NCI-H2107 treated with DMSO at 0.1 percent for 48 hours (cell line): Measurements from ENCODE around the gene TMEM92.
"Not testable (repeated sequence)": the region's sequence is repeated elsewhere in the genome, so short reads cannot be mapped to it uniquely, and the experiment has no call there.

Source experiments
- DNase-seq: peaks from one replicate; lab custom pipeline; 2025; ENCODE audit not compliant: unreplicated experiment; lab: John Stamatoyannopoulos, UW

Gene TMEM92

DNA sequence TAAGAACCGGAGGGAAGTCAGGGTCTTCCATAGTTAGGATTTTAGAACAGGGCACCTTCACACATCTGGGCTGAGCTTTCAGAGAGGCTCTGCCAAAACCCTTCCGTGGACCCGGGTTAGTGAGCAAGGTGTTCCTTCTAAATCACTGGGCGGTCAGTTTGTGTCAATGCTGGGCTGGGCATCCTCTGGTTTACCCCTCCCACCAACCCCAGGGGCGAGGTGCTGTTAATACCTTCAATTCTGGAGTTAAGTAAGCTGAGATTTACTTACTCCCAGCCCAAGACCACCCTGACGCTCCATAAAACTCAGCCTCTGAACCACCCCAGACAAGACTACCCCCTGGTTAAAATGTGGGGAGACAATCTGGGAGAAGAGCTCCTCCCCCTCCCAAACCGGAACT is 1.0 kb downstream of the TMEM92 start:
- DNase-seq = no peak

- no peak for DNase-seq
Measured at GRCh38 chr17:50276588-50277356, 2.5 kb downstream of the TMEM92 start.

DNA sequence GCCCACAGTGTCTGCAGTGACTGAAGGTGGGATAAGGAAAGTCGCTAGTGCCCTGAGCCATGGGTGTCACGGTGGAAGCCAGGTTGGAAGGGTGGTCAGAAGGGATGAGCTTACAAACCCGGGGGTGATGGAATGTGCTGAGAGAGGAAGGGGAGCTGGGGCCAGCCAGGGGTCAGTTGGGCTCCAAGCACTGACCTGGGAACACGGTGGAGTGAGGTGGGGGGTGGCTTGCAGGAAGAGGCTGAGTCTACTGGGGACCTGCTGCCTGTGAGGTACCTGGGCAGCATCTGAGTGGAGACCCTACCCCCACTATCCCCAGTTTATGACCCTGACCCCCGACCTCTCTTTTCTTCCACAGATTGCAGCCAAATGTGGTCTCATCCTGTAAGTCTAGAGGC is 3.1 kb downstream of the TMEM92 start:
- no peak for DNase-seq

DNA sequence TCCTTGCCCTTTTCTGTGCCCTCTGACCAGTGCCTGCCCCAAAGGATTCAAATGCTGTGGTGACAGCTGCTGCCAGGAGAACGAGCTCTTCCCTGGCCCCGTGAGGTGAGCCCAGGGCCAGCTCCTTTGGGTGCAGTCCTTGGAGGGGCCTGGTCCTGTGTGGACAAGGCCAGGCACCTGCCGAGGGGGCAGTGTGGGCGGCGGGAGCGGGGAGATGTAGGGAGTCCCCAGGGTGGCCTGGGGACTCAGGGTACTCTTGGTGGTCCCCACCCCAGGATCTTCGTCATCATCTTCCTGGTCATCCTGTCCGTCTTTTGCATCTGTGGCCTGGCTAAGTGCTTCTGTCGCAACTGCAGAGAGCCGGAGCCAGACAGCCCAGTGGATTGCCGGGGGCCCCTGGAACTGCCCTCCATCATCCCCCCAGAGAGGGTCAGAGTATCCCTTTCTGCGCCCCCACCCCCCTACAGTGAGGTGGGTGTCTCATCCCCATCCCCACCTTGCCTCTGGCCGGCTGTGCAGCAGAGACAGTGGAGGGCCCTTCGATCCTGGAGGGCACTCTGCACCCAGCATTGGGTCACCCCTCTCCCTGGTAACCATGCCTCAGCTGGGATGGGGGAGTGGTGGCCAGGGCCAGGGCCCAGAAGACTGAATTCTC is 4.4 kb downstream of the TMEM92 start:
- DNase-seq = no peak

DNA sequence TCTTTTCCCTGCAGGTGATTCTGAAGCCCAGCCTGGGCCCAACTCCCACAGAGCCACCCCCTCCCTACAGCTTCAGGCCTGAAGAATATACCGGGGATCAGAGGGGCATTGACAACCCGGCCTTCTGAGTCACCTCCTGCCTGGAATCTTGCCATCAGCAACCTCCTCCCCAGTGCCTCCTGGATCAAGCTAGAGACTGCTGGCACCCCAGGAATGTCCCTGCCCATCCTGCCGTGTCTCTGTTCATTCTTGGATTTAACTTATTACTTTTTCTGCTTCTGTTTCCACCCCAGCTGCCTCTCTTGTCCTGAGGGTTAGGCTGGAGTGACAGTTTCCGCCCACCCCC is 4.9 kb downstream of the TMEM92 start:
- DNase-seq = no peak

GRCh38 chr17:50279639-50280038 is 5.4 kb downstream of the TMEM92 start:
- DNase-seq = no peak

DNA sequence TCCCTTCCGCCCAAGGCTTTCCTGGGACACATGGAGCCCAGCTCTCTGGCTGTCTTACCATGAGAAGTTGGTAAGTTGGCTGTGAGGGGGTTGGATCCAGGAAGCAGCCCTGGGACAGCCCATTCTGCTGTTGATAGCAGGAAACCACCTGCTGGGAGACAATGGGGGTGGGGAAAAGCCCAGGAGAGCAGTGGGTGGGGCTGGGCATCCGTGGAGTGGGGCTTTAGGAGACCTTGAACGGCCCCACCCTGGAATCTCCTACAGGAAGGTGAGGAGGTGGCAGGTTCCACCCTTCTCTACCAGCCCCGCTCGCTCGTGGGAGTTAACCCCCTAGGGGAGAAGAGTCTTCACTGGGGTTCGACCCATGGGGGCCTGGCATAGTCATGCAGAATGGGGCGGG is 5.8 kb downstream of the TMEM92 start:
- no peak for DNase-seq

- DNase-seq = no peak
Measured at GRCh38 chr17:50280801-50281441, 6.7 kb downstream of the TMEM92 start.

GRCh38 chr17:50281739-50282401 is 7.6 kb downstream of the TMEM92 start:
- DNase-seq = no peak

DNA sequence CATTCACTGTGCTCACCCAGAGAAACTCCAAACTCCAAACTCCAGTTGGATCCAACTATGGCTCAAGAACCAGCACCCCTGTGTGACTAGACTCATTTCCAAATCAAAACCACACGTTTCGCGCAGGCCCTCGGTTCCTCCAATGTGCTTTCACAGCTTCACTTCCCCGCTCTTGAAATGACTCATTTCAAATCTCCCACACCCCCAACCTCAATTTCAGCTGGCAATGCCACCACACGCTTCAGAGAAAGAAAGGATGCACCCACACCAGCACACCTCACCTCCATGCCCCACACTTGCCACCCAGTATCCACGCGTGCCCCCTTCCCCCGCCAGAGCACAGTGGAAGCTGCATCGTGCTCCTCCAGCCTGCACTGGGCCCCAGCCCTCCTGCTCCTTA is 9.0 kb downstream of the TMEM92 start:
- no peak for DNase-seq

- DNase-seq = no peak
Measured at GRCh38 chr17:50283714-50284113, 9.4 kb downstream of the TMEM92 start.

GRCh38 chr17:50285941-50286340 is 11.7 kb downstream of the TMEM92 start:
- DNase-seq = no peak

GRCh38 chr17:50287302-50287701 is 13.0 kb downstream of the TMEM92 start:
- not testable (repeated sequence) for DNase-seq

- DNase-seq = no peak
Measured at GRCh38 chr17:50288306-50288705, 14.0 kb downstream of the TMEM92 start.

- no peak for DNase-seq
Measured at GRCh38 chr17:50289278-50289677, 15.0 kb downstream of the TMEM92 start.

- no peak for DNase-seq
Measured at GRCh38 chr17:50289991-50290702, 15.9 kb downstream of the TMEM92 start.

DNA sequence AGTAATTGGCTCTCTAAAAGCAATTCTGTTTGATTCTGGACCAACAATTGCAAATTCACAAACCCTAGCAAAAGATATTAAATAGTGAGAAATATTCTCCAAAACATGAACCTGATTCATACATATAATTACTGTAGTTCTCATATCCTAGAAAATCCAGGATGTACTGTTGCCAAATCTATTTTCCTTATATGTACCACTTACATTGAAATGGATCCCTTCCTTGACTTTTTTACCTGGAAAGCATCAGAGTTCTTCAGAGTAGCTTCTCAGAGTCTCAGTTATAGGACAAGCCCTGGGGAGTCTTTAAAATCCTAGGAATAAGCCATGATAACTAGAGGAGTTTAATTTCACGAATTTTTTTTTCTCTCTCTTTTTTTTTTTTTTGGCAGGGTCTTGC is 16.7 kb downstream of the TMEM92 start:
- DNase-seq = no peak

DNA sequence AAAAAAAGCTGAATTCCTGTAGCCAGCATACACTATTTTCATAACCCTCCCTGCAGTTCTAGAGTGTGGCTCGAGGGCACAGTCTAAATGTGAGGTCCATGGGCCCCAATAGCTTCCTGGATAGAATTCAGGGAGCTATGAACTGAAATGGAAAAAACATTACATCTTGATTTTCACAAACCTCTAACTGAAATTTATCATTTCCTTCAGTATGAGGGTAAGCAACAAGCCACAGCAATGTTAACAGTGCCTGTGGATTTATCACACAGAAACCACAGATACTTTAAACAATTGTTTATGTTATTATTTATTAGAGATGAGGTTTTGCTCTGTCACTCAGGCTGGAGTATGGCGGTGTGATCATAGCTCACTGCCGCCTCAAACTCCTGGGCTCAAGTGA is 18.2 kb downstream of the TMEM92 start:
- no peak for DNase-seq

DNA sequence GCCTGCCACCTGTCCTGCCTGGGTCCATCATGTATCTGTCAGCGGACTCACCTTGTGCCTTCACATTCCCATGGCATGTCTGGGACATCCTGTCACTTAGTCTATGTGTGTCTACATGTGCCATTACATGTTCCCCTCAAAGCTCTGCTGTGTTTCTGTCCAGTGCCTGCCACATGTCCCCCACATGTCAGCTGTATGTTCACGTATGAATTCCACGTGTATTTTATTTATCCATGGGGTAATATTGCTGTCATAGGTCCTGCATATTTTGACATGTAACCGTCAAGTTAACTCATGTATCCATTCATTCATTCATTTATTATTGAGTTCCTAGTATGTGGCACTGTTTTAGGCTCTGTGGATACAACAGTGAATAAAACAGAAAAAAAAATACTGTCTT is 20.8 kb downstream of the TMEM92 start:
- no peak for DNase-seq

DNA sequence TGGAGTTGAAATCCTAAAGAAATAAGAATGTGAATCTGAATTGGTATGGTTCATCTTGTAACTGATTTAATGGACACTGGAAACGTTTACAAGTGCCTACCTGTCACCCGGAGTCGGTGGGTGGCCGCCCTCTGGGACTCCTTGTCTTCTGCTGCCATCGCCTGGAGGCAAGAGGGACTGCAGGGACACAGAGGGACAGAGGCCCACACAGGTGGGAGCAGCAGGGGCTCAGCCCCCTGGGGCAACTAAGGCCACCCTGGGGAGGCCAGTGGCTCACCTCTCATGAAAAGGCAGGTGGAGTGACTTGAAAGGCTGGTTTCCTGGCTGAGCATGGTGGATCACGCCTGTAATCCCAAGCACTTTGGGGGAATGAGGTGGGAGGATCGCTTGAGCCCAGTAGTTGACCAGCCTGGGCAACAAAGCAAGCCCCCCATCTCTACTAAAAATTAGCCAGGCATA is 23.2 kb downstream of the TMEM92 start:
- no peak for DNase-seq

DNA sequence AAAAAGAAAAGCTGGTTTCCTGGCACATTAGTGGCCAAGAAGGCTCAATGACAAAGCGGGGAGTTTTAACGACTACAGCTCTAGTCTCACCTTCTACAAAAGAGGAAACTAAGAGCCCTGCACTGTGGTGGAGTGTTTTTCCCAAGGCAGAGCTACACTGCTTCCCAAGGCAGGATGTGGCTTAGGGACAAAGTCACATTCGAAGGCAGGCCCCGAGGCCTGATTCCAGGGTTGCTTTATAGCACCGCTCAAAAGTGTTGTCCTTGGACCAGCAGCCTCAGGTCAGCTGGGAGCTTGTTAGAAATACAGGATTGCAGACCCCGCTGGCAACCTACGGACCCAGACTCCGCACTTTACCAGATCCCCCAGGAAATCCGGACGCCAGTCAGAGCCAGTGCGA is 23.8 kb downstream of the TMEM92 start:
- no peak for DNase-seq
